ENCODE results near the gene MAGEB17.

- TF ChIP-seq, protein P1, sequence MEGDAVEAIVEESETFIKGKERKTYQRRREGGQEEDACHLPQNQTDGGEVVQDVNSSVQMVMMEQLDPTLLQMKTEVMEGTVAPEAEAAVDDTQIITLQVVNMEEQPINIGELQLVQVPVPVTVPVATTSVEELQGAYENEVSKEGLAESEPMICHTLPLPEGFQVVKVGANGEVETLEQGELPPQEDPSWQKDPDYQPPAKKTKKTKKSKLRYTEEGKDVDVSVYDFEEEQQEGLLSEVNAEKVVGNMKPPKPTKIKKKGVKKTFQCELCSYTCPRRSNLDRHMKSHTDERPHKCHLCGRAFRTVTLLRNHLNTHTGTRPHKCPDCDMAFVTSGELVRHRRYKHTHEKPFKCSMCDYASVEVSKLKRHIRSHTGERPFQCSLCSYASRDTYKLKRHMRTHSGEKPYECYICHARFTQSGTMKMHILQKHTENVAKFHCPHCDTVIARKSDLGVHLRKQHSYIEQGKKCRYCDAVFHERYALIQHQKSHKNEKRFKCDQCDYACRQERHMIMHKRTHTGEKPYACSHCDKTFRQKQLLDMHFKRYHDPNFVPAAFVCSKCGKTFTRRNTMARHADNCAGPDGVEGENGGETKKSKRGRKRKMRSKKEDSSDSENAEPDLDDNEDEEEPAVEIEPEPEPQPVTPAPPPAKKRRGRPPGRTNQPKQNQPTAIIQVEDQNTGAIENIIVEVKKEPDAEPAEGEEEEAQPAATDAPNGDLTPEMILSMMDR (IDR thresholded peaks at IDR 0.05): no peak
- TF ChIP-seq POLR2A (IDR thresholded peaks at IDR 0.05) (no peak), POLR2AphosphoS5 (IDR thresholded peaks at IDR 0.05) (no peak), EP300 (IDR thresholded peaks at IDR 0.05) (no peak)
Measured at GRCh38 chrX:16188687-16189086, 21.4 kb downstream of the MAGEB17 start.

All from stomach (tissue), 4 donors.